Brain microvascular endothelial cell (primary cell): Measurements from ENCODE around the gene UBE2O.

Experiments used
- DNase-seq: peaks from one replicate; pipeline ENCODE4 v3.0.0-alpha.2; 2020
- H3K27ac ChIP-seq: fragments of 250-450 bp; sonication (Bioruptor Pico); 2 replicates; pipeline ENCODE4 v1.5.1; 2020; ENCODE audit warnings: mild to moderate bottlenecking, moderate library complexity
- H3K27me3 ChIP-seq: fragments of 250-450 bp; sonication (Bioruptor Pico); replicated peaks from 2 replicates; pipeline ENCODE4 v1.5.1; 2020; ENCODE audit warnings: mild to moderate bottlenecking
- H3K36me3 ChIP-seq: fragments of 250-450 bp; sonication (Bioruptor Pico); replicated peaks from 2 replicates; pipeline ENCODE4 v1.5.1; 2020; ENCODE audit warnings: mild to moderate bottlenecking
- H3K4me3 ChIP-seq: 2 replicates; pipeline ENCODE4 v1.5.1; 2011; ENCODE audit warnings: low read depth, mild to moderate bottlenecking, control low read depth, low read length, moderate library complexity
- CTCF ChIP-seq: IDR thresholded peaks from 2 replicates; pipeline ENCODE4 v1.5.1; 2011; ENCODE audit warnings: low read depth, mild to moderate bottlenecking, moderate library complexity, low read length, control low read depth, inconsistent platforms; ENCODE audit errors: missing control alignments
- in situ Hi-C: cut with HindIII; loops from 2 replicates; pipeline ENCODE4 v1.10.0; 2017; ENCODE audit warnings: low sequenced_read_pairs, low pct_ligation_motif_present

UBE2O gene

DNA sequence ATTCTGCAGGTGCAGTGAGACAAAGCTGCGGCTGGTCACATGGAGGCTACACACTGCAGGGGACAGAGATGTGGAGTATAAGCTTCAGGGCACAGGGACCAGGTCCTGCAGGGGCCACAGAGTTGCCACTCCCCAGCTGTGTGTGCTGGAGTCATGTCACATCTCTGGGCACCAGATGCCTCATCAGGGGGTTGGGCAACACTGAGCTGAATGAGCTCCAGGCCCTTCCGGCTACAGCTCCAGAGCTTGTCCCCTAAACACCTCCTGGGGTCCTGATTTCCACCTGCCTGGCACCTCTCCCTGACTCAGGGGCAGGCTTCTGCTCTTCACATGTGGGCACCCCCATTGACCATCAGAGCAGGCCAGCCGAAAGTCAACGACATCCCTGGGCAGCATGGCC is 36.1 kb downstream of the UBE2O start:
- Histone ChIP-seq H3K27me3 (no peaks in the 10 kb centered on the region), H3K27ac (no peak overlapping the region), H3K4me3 (no peak overlapping the region), H3K36me3 (no peaks in the 10 kb centered on the region)
- no peak for TF ChIP-seq CTCF
- DNase-seq, result no peak
- in situ Hi-C loops, result no loop called here

DNA sequence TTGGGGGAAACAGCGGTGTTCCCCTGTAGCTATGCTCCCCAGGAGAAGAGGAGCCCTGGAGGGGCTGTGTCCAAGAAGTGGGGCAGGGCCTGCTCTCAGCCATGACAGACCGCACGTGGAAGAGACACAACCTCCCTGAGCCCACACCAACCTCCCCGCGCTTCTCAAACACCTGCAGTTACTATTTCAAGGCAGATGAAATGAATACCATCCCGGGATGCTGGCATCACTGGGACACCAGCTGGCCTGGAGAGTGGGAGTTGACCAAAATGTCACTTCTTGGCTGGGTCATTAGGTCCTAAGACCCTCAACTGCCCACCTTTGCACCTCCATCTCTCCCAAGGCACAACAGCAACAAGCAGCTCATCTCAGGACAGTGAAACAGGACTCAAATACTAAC is 36.5 kb downstream of the UBE2O start:
- Histone ChIP-seq H3K36me3 (no peaks in the 10 kb centered on the region), H3K27me3 (no peaks in the 10 kb centered on the region), H3K4me3 (no peak overlapping the region), H3K27ac (no peak overlapping the region)
- in situ Hi-C loops, result no loop called here
- no peak for DNase-seq
- TF ChIP-seq CTCF, result no peak

DNA sequence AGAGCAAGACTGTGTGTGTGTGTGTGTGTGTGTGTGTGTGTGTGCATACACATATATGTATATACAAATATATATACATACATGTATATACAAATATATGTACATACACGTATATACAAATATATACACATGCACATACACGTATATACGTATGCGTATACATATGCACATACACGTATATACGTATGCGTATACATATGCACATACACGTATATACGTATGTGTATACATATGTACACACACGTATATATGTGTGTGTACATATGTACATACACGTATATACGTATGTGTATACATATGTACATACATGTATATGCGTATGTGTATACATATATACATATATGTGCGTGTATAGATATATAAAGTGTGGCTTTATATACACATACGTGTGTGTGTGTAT is 37.2 kb downstream of the UBE2O start:
- no peak for TF ChIP-seq CTCF
- Histone ChIP-seq H3K4me3 (no peak overlapping the region), H3K36me3 (no peaks in the 10 kb centered on the region), H3K27ac (no peak overlapping the region), H3K27me3 (no peaks in the 10 kb centered on the region)
- DNase-seq, result no peak
- in situ Hi-C loops, result no loop called here

GRCh38 chr17:76414334-76415295 is 38.3 kb downstream of the UBE2O start:
- no peak for TF ChIP-seq CTCF
- Histone ChIP-seq H3K4me3 (no peak overlapping the region), H3K27me3 (no peaks in the 10 kb centered on the region), H3K36me3 (no peaks in the 10 kb centered on the region), H3K27ac (no peak overlapping the region)
- in situ Hi-C loops, result no loop called here
- no peak for DNase-seq

GRCh38 chr17:76411247-76411646 is 41.7 kb downstream of the UBE2O start:
- no peak overlapping the region for H3K4me3 ChIP-seq
- in situ Hi-C loops, result no loop called here

More at GRCh38 chr17:76411247-76411646, 41.7 kb downstream of the UBE2O start:
- DNase-seq, result no peak
- H3K27me3 ChIP-seq, result no peaks in the 10 kb centered on the region
- H3K27ac ChIP-seq, result no peak overlapping the region
- H3K36me3 ChIP-seq, result no peaks in the 10 kb centered on the region
- TF ChIP-seq CTCF, result no peak
